Stimulated activated naive CD8-positive, alpha-beta T cell treated with anti-CD3 and anti-CD28 coated beads, Interleukin-15, amount 100 ng/mL, for 72 hours (primary cell): Measurements from ENCODE around the gene PROZ.
"Not testable (repeated sequence)": the region's sequence is repeated elsewhere in the genome, so short reads cannot be mapped to it uniquely, and the experiment has no call there.

Source experiments
- ATAC-seq: fragments of 150-1000 bp; cut with Tn5 transposase; 2 replicates; pipeline ENCODE4 v1.10.0; 2021; ENCODE audit warnings: mild to moderate bottlenecking, moderate library complexity
- DNase-seq, 2 donors: peaks; one replicate each; pipeline ENCODE4 v3.0.0; 2021 to 2022
- H3K27ac Mint-ChIP-seq, 2 donors: one replicate each; pipeline ENCODE4 v1.8.0; 2022; ENCODE audit warnings: mild to moderate bottlenecking in 2 of 2, mixed read lengths in 2 of 2, moderate library complexity in 2 of 2
- H3K27me3 Mint-ChIP-seq: one replicate; pipeline ENCODE4 v1.8.0; 2022; ENCODE audit warnings: mixed read lengths
- H3K4me1 Mint-ChIP-seq: one replicate; pipeline ENCODE4 v1.8.0; 2022; ENCODE audit warnings: mild to moderate bottlenecking, mixed read lengths
- H3K4me3 Mint-ChIP-seq, 2 donors: one replicate each; pipeline ENCODE4 v1.8.0; 2022; ENCODE audit warnings: mild to moderate bottlenecking in 2 of 2, mixed read lengths in 2 of 2, moderate library complexity in 1 of 2
- H3K9me3 Mint-ChIP-seq, 2 donors: one replicate each; pipeline ENCODE4 v1.8.0; 2022; ENCODE audit warnings: mixed read lengths in 2 of 2

The PROZ gene

DNA sequence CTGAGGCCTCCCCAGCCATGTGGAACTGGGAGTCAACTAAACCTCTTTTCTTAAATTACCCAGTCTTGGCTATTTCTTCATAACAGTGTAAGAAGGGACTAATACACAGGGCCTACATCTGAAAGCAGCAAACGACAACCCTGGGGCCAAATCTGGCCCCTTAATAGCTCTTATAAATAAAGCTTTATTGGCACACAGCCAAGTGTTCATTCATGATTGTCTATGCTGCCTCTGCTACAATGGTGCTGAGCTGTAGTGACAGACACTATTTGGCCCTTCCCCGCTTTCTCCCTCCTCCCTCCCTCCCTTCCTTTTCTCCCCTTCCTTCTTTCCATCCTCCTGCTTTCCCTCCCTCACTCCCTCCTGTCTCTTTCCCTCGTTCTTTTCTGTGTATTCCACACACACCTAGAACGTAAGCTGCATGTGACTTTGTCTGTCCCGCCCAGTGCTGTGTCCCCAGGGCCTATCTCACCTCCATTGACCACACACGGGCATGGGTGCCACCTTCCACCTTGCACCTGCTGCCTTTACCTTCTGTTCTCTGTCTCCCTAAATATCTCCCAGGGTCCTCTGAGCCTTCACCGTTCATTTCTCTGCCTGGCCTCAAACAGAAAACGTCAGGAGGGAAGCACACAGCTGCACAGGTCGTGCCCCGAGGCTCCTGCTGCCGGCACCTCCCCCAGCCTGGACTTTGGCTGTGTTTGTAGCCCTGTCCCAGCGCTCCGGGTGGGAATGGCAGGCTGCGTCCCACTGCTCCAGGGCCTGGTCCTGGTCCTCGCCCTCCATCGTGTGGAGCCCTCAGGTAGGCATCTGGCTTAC is at the start of gene PROZ:
Gene PROZ, plus strand, starts transcription at position 720 of the 819 bp plus-strand sequence. Its CDS starts 13 bp downstream, at position 733.
- H3K4me3 Mint-ChIP-seq: no peak within 1 kb of the TSS
- ATAC-seq (no peak), DNase-seq (no peak)
- peaks cover 3% of the 10 kb centered on the region for H3K27me3 Mint-ChIP-seq
- H3K9me3 Mint-ChIP-seq: peaks cover 21 to 24% of the 10 kb centered on the region in 2 donors
- H3K4me1 Mint-ChIP-seq: peaks cover 24% of the 10 kb centered on the region
- no peak within 1 kb of the TSS for H3K27ac Mint-ChIP-seq

- ATAC-seq (peak; percentile 46), DNase-seq (no peak)
- H3K4me1 Mint-ChIP-seq: peaks cover 4% of the 10 kb centered on the region
- peak overlapping the region; percentile 59 to 70 for H3K4me3 Mint-ChIP-seq
- H3K27me3 Mint-ChIP-seq: peaks cover 15% of the 10 kb centered on the region
- no peaks in the 10 kb centered on the region for H3K9me3 Mint-ChIP-seq
- H3K27ac Mint-ChIP-seq: peak overlapping the region in 1 of 2 donors; percentile 90
Measured at GRCh38 chr13:113109151-113110047, 49.0 kb upstream of the PROZ start.

- Mint-ChIP-seq H3K27ac (no peak overlapping the region), H3K4me3 (peak overlapping the region; percentile 59 to 70), H3K27me3 (peaks cover 15% of the 10 kb centered on the region), H3K4me1 (peaks cover 4% of the 10 kb centered on the region), H3K9me3 (no peaks in the 10 kb centered on the region)
- peak; percentile 20 for ATAC-seq
- DNase-seq: no peak
Measured at GRCh38 chr13:113110048-113110851, 48.2 kb upstream of the PROZ start.

DNA sequence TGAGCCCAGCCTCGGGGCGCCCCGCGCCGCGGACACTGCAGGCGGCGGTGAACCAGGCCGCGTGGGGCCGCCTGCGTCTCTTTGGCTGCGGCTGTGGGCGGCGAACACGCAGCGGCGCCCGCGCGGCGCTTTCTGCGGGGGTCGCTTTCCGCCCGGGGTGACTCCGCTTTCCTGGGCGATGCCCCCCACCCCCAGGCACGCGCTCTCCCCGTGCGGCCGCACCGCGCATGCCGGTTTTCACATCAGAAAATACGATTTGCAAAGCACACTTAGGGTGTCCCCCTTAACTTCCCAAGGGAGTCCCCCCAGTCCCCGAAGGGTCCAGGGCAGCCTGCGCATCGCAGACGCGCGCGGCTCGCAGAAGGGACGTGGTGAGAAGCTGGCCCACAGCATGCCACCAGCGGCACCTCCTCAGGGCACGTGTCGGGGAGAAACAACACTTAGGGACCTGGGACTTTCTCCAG is 47.6 kb upstream of the PROZ start:
- Mint-ChIP-seq H3K27ac (no peak overlapping the region), H3K9me3 (no peaks in the 10 kb centered on the region), H3K4me1 (peaks cover 4% of the 10 kb centered on the region), H3K4me3 (peak overlapping the region; percentile 44 to 69), H3K27me3 (peaks cover 15% of the 10 kb centered on the region)
- DNase-seq (no peak), ATAC-seq (no peak)

DNA sequence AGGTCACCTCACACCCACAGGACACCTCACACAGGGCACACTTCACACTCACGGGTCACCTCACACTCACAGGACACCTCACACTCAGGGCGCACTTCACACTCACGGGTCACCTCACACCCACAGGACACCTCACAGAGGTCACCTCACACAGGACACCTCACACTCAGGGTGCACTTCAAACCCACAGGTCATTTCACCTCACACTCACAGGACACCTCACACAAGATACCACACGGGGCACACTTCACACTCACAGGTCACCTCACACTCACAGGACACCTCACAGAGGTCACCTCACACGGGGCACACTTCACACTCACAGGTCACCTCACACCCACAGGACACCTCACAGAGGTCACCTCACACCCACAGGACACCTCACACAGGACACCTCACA is 46.6 kb upstream of the PROZ start:
- H3K9me3 Mint-ChIP-seq, H3K27ac Mint-ChIP-seq, DNase-seq, H3K4me1 Mint-ChIP-seq, H3K4me3 Mint-ChIP-seq, ATAC-seq: not testable (repeated sequence)
- peaks cover 15% of the 10 kb centered on the region for H3K27me3 Mint-ChIP-seq

GRCh38 chr13:113112475-113112874 is 46.0 kb upstream of the PROZ start:
- not testable (repeated sequence) for H3K27ac Mint-ChIP-seq, H3K4me3 Mint-ChIP-seq, H3K4me1 Mint-ChIP-seq, H3K9me3 Mint-ChIP-seq, ATAC-seq, DNase-seq
- H3K27me3 Mint-ChIP-seq: peaks cover 15% of the 10 kb centered on the region

DNA sequence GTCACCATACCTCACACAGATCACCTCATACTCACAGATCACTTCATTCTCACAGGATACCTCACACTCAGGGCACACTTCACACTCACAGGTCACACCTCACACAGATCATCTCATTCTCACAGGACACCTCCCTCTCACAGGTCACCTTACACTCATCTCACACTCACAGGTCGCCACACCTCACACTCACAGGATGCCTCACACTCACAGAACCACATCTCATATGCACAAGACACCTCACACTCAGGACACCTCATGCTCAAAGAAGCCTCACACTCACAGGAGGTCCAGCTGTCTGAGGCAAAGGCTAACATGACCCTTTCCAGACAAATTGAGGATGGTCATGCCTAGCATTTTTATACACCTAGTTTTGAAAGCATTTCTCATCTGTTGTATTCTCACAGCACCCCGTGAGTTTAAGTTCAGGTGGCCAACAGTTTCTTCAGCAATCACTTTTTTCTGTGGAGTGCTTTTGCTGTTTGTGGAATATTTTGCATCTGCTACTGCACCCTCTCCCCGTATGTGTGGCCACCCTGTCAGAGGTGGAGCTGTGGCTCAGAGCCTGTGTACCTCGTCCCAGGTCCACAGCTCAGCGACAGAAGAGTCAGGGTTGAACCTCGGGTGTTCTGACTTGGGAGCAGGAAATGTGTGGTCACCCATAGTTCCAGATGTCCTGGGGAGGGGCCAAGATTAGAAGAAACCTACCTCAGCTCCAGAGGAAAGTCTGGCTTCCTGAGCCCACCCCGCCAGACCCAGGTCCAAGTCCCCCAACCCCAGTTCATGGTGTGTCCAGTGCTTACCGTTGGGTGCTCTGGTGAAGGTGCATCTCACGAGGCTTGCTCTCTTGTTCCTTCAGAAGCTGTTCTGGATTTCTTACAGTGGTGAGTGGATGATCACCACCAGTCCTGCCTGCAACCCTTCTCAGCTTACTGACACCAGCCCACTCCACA is 45.3 kb upstream of the PROZ start:
- peaks cover 15% of the 10 kb centered on the region for H3K27me3 Mint-ChIP-seq
- no peaks in the 10 kb centered on the region for H3K9me3 Mint-ChIP-seq
- H3K27ac Mint-ChIP-seq: no peak overlapping the region
- peak in 1 of 2 donors; percentile 6 for DNase-seq
- H3K4me3 Mint-ChIP-seq: no peak overlapping the region
- ATAC-seq: no peak
- no peaks in the 10 kb centered on the region for H3K4me1 Mint-ChIP-seq

DNA sequence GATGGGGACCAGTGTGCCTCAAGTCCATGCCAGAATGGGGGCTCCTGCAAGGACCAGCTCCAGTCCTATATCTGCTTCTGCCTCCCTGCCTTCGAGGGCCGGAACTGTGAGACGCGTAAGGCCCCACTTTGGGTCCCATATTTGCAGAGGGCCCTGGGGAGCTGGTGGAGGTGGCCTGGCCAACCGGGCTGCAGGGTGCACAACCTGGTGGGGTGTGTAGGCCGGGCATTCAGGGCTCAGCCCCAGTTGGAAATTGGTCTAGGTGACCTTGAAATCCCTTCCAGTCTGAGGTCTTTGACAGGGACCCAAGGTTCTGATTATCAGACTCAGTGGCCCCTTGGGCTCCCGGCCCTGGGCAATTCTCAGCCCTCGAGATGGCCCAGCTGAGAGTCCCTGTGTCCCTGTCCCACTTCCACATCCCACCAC is 44.6 kb upstream of the PROZ start:
- DNase-seq (peak in 1 of 2 donors; percentile 1), ATAC-seq (no peak)
- no peak overlapping the region for H3K27ac Mint-ChIP-seq
- H3K9me3 Mint-ChIP-seq: no peaks in the 10 kb centered on the region
- peaks cover 15% of the 10 kb centered on the region for H3K27me3 Mint-ChIP-seq
- no peak overlapping the region for H3K4me3 Mint-ChIP-seq
- H3K4me1 Mint-ChIP-seq: no peaks in the 10 kb centered on the region

DNA sequence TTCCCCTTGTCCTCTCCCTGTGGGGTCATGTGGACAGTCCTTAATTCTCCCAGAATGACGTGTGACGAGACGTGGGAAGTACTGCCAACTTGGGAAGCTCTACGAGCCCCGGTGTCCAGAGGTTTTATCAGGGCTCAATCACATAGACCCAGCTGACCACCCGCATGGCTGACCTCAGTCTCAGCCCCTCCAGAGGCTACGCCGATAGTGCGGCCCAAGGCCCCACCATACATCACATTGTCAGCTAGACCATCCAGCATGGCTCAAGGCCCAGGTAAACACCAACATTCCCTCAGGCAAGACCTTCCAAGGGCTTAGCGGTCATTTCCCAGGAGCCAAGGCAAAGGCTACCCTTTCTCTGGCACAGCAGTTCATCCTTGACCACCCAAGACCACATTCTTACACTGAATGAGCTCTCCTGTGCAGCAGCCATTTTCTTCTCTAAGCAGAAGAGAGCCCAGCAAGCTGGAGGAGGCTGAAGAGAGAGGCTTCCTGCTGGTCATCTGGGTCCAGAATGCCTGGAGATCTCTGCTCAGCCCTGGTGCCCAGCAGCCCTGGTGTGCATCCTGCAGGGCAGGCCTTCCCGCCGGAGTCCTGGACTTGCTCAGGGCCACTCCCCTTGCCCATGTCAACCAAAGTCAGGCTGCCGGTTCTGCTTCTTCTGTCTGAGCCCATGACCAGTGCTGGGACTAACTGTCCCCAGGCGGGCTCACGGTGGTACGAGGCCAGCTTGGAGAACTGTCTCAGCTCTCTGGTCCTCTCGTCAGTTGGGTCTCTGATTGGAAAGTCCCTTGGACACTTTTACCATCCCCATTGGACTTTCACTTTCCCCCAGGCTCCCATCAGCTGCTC is 43.7 kb upstream of the PROZ start:
- Mint-ChIP-seq H3K27ac (no peak overlapping the region), H3K9me3 (no peaks in the 10 kb centered on the region), H3K27me3 (peaks cover 10% of the 10 kb centered on the region), H3K4me3 (no peak overlapping the region), H3K4me1 (no peaks in the 10 kb centered on the region)
- ATAC-seq (no peak), DNase-seq (peak in 1 of 2 donors; percentile 6)

DNA sequence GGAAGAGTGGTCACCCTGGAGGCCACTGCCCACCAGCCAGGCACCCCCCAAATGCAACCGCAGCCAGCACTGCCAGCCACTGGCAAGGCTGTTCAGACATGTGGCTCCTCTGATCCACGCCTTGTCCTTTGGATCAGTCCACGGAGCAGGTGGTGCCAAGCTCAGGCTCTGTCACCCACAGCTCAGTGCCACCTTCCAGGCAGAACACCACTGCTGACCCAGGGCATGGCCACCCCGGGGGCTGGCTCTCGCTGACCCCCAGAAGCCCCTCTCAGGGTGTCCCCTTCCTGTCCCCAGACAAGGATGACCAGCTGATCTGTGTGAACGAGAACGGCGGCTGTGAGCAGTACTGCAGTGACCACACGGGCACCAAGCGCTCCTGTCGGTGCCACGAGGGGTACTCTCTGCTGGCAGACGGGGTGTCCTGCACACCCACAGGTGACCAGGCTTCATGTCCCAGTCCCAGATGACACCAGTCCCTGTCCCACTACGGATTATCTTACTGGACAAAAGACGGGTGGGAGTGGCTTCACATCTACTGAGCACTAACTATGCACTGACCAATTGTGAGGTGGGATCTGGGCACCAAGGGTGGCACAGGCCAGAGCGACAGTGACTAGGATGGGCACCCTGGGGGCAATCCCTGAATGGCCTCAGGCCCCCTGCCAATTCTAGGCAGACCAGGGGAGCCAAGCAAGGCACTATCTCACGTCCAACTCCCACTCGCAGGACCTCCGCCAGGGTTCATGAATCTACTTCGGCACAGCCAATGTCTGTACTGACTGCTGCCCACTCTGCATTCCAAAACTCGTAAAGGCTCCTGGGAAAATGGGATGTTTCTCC is 42.9 kb upstream of the PROZ start:
- DNase-seq (no peak), ATAC-seq (no peak)
- no peaks in the 10 kb centered on the region for H3K9me3 Mint-ChIP-seq
- H3K27me3 Mint-ChIP-seq: peaks cover 7% of the 10 kb centered on the region
- no peaks in the 10 kb centered on the region for H3K4me1 Mint-ChIP-seq
- H3K27ac Mint-ChIP-seq: no peak overlapping the region
- no peak overlapping the region for H3K4me3 Mint-ChIP-seq

DNA sequence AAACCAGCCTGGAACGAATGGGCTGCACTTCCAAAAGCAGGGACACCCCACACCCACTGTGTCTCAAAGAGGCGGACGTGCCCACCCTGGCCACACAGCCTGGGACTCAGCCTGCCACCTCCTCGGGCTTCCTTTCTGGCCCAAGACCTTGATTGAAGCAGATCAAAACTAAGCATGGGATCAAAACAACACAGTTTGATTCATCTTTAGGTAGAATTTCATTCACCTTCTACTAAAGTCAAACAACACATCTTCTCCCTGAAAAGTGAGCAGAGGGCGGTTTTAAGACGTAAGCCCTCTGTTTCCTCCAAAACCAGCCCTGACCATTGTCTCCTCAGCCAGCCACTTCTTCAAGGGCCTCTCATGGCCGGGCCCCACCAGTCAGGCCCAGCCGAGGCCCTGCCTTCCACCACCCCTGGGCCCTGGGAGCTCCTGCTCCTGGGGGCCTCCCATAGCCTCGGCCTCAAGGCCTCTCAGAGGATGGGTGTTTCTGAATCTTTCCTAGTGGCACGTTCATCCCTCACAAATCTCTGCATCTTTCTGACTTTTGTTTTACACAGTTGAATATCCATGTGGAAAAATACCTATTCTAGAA is 42.1 kb upstream of the PROZ start:
- Mint-ChIP-seq H3K4me1 (no peaks in the 10 kb centered on the region), H3K27ac (no peak overlapping the region), H3K4me3 (no peak overlapping the region), H3K27me3 (no peaks in the 10 kb centered on the region), H3K9me3 (no peaks in the 10 kb centered on the region)
- DNase-seq: no peak
- ATAC-seq: no peak

GRCh38 chr13:113116871-113117271 is 41.6 kb upstream of the PROZ start:
- no peaks in the 10 kb centered on the region for H3K27me3 Mint-ChIP-seq
- H3K4me1 Mint-ChIP-seq: no peaks in the 10 kb centered on the region
- no peak overlapping the region for H3K27ac Mint-ChIP-seq
- no peak for ATAC-seq
- H3K9me3 Mint-ChIP-seq: no peaks in the 10 kb centered on the region
- H3K4me3 Mint-ChIP-seq: no peak overlapping the region
- DNase-seq: no peak
